Effector CD4-positive, alpha-beta T cell (primary cell): ENCODE data around the gene MOB3B.
"Not testable (repeated sequence)": the region's sequence is repeated elsewhere in the genome, so short reads cannot be mapped to it uniquely, and the experiment has no call there.

Experiments used
- DNase-seq: peaks from one replicate; pipeline ENCODE4 v3.0.0-alpha.2; 2020

The MOB3B gene

GRCh38 chr9:27441741-27442070, 87.9 kb downstream of the MOB3B start:
- no peak for DNase-seq

- no peak for DNase-seq
Observed at GRCh38 chr9:27440888-27441740, 88.5 kb downstream of the MOB3B start.

GRCh38 chr9:27438522-27438921, 91.1 kb downstream of the MOB3B start:
- no peak for DNase-seq

- DNase-seq = no peak
Observed at GRCh38 chr9:27437652-27438373, 91.8 kb downstream of the MOB3B start.

- DNase-seq = no peak
Observed at GRCh38 chr9:27436234-27436633, 93.4 kb downstream of the MOB3B start.

GRCh38 chr9:27433631-27434325, 95.8 kb downstream of the MOB3B start:
- DNase-seq = no peak

GRCh38 chr9:27432308-27432707, 97.3 kb downstream of the MOB3B start:
- no peak for DNase-seq

- DNase-seq = no peak
Observed at GRCh38 chr9:27431543-27432147, 98.0 kb downstream of the MOB3B start.

GRCh38 chr9:27430750-27431535, 98.7 kb downstream of the MOB3B start:
- no peak for DNase-seq

- no peak for DNase-seq
Observed at GRCh38 chr9:27429917-27430316, 99.7 kb downstream of the MOB3B start.

GRCh38 chr9:27429436-27429835, 100.2 kb downstream of the MOB3B start:
- no peak for DNase-seq

GRCh38 chr9:27428551-27428950, 101.1 kb downstream of the MOB3B start:
- DNase-seq = no peak

GRCh38 chr9:27427272-27427643, 102.4 kb downstream of the MOB3B start:
- no peak for DNase-seq

GRCh38 chr9:27426511-27427271, 102.9 kb downstream of the MOB3B start:
- DNase-seq = no peak

GRCh38 chr9:27425827-27426510, 103.6 kb downstream of the MOB3B start:
- no peak for DNase-seq

- DNase-seq = no peak
Observed at GRCh38 chr9:27423915-27424710, 105.5 kb downstream of the MOB3B start.

- DNase-seq = no peak
Observed at GRCh38 chr9:27422279-27422834, 107.3 kb downstream of the MOB3B start.

- no peak for DNase-seq
Observed at GRCh38 chr9:27421577-27421976, 108.0 kb downstream of the MOB3B start.

- not testable (repeated sequence) for DNase-seq
Observed at GRCh38 chr9:27419558-27419957, 110.1 kb downstream of the MOB3B start.

- no peak for DNase-seq
Observed at GRCh38 chr9:27414220-27414761, 115.3 kb downstream of the MOB3B start.
